Measurements from ENCODE around the gene VENTX.

VENTX gene

DNA sequence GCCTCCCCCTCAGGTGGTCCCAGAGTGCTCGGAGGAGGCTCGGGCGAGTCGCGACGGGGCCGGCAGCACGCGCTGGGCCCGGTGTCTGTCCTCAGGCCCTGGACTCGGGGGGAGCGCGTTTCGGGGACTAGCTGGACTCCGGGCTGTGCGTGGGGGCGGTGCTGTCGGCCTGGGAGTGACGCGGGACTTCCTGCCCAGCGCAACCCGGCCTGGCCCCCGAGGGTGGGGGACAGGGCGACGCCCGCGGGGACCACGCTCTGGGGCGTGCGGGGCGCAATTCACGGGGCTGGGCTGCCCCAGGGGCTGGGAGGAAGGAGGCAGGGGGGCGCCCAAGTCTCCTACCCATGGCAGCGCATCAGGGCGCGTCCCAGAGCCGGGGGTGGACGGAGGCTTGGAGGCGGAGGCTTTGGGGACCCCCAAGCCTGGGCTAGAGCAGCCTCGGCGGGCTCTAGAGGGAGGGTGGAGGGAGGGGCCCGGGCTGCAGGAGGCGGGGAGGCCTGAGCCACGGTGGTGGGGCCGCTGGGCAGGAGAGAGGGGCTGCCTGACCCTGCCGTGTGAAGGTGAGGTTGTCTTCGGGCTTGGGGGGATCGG lies 2.3 kb upstream of the VENTX start:
- DNase-seq (ENCODE audit: low spot score) = no peak

DNA sequence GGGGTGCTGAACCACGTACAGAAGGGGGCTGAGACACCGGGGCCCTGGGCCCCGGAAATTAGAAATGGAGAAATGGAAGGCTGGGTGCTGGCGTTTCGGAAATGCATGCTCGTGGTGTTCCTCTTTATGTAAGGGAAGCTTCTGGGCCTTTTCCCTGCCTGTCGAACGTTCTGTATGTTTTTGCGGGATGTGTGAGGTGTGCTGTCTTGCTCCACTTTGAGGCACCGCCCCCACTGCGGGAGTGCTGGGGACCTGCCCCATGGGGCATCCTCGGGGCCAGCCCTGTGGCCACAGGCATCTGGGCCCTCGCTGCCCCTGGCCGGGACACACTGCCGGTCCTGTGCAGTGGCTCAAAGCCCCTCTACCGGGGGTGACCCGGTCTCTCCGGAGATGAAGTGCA lies 1.7 kb upstream of the VENTX start:
- DNase-seq (ENCODE audit: low spot score) = no peak

DNA sequence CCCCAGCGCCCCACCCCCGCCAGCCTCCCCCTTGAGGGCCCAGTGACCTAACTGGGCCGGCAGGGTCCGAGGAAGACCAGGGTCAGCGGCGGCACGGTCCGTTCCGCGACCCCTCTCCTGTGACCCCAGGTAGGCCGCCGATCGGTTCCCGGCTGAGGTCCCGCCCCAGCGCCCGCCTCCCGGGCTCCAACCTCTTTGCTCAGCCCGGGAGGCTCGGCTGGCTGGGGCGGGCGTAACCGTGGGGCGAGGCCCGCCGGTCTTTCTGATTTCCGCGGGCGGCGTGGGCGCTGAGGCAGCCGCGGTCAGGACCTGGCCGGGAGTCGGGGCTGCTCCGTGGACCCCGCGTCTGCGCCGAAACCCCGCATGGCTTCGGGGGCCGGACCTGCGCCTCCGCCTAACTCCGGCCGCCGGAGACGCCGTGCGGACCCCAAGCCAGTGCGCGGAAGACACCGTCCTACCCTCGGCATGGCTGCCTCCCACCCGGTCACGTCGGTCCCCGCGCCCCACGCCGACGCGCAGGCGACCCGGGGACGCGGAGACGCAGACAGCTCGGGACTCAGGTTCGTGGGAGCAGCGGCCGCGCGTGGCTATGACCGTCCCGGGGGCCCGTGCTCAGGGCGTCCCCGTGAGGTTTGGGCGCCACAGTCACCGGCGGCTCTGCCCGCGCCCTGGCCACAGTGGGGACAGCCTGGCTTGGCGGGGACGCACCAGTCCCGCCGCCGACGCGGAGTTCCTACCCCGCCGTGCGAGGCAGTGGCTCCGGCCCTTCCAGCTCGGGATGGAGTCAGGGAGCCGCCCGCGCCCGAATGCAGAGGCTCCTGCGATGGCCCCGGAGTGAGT lies 1.0 kb upstream of the VENTX start:
- no peak for DNase-seq (ENCODE audit: low spot score)

DNA sequence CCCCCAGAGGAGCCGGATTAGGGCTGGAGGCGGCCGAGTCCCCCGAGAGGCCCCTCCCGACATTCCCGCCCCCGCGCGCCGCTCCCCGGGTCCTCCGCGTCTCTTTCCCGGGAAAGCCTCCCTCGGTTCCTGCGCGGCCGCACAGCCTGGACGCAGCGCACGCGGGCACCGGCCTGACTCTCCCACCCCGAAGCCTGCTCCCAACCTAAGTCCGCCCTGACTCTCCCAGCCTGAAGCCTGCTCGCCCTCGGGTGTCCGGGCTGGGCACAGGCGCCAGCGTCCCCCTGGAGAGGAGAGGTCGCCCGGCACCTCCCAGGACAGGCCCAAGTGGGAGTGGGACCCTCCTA lies 441 bp upstream of the VENTX start:
- no peak for DNase-seq (ENCODE audit: low spot score)

DNA sequence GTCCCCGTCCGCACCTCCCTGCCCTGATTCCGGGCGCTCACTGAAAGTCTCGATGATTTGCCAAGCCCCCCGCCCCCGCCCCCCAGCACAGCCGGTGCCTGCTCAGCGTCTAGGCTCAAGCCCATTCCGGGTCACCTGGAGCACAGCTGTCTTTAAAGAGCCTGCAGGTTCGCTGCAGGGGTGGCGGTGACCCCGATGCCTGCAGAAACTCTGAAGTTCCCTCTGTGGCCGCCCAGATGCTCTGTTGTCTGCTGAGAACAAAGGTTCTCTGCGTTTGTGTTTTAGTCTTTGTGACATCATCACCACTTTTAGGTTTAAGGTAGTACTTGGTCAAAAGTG lies 780 bp downstream of the VENTX start:
- no peak for DNase-seq (ENCODE audit: low spot score)

DNA sequence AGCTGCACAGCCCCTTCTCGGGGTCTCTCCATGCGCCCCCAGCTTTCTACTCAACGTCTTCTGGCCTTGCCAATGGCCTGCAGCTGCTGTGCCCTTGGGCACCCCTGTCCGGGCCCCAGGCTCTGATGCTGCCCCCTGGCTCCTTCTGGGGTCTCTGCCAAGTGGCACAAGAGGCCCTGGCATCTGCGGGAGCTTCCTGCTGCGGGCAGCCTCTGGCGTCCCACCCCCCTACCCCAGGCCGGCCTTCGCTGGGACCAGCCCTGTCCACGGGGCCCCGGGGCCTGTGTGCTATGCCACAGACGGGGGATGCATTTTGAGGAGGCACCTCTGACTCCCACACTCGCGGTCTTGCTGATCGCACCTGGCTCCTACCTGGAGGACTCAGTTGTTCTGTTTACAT lies 2.3 kb downstream of the VENTX start:
- no peak for DNase-seq (ENCODE audit: low spot score)

DNA sequence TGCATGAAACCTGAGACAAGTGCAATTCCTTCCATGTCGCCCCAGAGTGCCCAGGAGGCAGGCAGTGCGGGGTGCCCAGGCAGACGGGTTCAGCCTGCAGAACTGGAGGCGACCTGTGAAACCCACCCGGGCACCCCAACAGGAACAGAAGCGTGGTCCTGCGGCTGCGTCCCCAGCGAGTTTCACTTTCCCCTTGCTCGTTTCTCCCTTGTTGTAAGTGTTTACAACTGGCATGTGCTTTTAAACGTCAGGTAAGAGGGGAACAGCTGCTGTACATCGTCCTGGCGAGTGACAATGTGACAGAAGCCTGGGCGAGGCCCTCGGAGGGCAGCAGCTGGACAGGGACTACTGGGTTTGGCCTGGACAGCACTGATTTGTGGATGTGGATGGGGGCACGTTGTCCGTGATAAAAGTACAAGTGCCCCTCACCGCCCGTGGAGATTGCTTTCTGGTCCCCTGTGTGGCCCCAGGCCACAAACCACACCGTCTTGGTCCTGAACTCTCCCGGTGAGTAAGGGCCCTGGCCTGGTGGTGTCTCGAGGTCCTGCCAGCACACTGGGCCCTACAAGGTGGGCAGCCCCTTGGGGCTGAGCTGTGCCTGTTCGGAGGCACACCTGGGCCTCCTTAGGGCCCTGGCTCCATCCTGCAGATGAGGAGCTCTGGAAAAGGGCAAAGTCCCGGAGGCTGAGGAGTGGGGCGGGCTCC lies 4.0 kb downstream of the VENTX start:
- DNase-seq (ENCODE audit: low spot score) = no peak

DNA sequence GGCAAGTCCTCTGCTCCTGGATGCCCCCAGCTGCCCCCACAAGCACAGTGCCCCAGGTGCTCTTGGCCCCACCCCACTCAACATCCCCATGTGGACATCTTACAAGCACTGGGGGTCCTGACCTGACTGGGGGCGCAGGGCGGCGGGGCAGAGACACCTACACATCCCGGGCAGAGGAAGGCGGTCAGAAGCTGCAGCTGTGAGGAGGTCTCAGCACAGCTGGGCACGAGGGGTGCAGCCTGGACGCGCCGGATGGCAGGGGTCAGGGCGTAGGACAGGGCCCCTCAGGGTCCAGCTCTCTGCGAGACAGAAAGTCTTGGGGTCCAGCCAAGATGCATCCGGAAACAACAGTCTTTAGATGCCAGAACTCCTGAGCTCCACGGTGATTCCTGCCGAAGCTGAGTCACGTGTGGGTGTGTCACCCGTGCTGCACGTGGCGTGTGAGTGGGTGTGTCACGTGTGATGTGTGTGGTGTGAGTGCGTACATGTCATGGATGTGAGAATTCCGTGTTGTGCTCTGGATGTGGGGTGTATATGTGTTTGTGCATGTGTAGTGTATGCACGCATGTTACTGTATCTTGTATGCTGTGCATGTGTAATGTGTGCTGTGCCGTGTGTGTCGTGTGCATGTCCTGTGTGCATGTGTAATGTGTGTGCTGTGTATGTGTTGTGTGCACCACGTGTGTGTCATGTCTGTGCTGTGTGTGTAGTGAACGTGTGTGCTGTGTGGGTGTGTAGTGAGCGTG lies 5.1 kb downstream of the VENTX start:
- no peak for DNase-seq (ENCODE audit: low spot score)

DNA sequence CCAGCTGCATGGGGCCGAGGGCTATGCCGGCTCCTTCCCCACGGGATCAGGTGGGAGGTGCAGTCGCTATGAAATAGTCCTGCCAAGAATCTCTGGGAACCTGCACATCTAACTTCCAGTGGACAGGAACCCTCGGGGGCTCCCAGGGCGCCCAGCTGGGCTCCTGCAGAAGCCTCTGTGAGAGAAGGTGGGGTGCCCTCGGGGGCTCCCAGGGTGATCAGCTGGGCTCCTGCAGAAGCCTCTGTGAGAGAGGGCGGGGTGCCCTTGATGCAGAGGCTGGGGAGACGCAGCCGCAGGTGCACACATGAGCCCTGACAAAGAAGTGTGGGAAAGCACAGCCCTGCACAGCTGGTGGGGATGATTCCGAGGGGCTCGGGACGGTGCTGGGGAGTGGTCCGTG lies 5.9 kb downstream of the VENTX start:
- DNase-seq (ENCODE audit: low spot score) = no peak

DNA sequence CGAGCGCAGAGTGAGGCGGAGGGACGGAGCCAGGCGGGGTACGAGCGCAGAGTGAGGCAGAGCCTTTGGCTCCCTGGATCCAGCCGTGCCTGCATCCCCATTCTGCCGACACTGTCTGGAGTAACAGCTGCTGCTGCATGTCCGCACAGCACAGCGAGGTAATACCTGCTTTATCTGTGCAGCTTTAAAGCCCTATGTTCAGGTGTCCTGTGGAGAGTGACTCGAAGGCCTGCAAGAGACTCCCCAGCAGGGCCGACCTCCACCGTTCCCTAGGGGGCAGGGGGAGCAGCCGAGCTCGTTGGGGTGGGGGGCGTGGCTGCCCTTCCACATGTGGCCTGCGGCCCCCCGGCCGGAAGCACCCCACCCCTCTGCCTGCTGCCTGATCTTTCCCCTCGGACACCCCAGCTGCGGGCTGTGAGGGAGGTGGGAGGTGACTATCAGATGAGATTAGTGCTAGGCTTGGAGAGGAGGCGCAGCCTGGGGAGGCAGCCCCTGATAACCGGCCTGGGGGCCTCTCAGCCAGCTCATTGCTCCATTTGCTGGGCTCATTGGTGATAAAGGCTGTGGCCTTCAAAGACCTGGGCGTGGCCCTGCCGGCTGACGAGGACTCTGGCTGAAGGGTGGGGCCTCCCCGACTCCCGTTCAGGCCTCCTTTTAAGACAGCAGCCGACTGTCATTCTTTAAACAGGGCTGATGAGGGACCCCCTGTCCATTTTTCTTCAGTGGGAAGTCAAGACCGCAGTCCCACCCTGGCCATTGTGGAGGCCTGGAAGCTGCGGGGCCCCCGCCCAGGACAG lies 8.0 kb downstream of the VENTX start:
- DNase-seq (ENCODE audit: low spot score) = no peak

DNA sequence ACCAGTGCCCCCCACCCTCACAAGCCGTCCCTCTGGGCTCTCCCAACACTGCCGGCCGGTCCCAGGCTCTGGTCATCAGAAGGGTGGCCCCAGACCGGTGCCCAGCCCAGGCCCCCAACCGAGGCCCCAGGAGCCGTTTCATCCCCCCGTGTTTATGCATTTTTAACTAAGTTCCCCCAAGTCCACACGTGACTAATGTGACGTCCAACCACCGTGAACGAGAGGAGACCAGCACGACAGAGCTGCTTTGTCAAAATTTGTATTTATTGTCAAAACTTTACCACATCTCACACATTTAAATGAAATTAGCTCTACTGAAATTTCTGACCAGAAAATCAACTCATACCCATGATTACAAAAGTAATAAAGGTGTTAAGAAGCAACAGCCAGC lies 8.6 kb downstream of the VENTX start:
- no peak for DNase-seq (ENCODE audit: low spot score)

DNA sequence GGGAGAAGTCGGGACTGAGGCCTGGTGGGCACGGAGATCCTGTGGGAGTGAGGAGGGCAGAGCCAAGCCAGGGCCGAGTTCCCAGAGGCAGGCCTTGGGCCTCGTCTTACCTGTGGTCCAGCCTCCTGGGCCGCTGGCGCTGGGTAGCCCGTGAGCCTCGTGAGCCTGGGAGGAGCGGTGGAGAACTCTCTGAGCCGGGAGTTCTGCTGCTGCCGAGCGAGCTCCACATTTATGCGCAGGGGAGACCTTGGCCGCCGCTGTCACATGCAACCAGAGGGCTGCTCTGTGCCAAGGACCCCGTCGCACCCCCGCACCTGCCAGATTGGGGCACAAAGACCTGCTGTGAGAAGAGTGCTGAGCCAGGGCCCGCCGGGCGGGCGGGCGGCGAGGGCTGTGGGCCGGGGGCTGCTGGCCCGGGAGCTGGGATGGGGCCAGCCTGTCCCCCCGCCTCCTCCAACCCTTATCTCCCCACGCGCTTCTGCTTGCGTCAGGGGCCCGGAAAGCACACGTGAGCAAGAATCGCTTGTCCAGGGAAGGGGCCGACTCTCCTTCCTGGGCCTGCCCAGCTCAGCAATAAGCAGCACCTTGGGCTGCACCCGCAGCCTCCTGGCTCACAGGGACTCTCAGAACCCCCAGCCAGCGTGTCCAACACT lies 10.2 kb downstream of the VENTX start:
- no peak for DNase-seq (ENCODE audit: low spot score)

DNA sequence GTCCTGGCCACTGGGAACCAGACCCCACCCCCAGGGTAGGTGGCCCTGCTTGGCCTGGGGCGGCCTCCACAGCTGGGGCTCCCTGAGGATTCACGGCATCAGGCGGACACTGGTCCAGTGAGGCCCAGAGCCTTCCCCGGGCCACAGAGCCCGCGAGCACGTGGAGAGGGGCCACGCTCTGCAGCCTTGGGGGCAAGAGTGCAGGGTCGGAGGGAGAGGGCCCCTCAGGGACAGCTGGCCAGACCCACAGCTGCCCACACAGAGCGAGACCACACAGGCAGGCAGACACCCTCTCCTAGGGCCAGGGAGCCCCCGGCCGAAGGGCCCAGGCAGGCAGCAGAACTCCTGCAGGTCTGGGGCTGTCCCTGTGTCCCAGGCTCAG lies 10.7 kb downstream of the VENTX start:
- no peak for DNase-seq (ENCODE audit: low spot score)

DNA sequence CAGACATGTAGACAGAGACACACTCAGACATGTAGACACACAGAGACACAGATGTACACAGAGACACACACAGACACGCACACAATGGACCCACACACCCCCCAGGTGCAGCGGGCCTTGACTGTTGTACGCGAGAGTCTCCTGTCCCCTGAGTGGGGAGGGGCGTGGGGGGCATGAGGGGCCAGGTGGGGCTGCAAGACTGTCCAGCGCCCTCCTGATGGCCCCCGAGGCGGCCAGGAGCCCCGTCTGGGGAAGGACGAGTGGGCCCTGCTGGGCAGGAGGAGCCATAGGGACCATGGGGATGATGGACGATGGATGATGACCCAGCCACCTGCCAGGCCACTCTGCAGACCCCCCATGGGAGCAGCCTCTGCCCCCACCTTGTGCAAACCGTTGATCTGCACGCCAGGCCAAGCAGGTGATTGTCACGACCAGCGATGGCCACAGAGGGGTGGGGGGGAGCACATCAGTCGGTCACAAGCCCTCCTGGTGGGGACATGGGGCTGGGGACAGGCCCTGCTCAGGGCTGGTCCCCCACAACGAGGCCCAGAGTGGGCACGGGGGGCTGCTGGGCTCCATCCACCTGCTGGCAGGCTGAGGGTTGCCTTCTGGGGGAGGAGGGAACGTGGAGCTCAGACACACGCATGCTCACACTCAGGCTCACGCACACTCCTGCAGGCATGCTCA lies 11.6 kb downstream of the VENTX start:
- DNase-seq (ENCODE audit: low spot score) = no peak

DNA sequence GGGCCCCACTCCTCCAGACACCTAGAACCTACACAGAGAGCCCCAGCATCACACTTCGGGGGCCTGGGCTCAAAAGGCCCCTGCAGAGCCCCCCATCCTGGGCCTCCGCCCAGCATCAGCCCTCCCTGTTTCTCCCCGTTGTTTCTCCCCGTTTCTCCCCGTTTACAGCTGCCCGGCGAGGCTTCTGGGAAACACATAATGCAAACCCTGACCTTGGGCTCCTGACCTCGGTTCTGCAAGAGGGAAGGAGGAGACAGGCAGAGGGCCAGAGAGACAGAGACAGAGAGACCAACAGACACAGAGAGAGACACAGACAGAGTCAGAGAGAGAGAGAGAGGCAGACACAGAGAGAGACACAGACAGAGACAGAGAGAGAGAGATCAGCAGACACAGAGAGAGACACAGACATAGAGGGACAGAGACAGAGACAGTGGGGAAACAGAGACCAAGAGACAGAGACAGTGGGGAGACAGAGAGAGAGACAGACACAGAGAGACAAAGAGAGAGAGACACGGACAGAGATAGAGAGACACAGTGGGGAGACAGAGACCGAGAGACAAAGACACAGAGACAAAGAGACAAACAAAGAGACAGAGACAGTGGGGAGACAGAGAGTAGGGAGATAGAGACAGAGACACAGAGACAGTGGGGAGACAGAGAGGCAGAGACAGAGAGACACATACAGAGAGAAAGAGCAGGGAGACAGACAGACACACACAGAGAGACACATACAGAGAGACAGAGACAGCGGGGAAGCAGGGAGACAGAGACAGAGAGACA lies 12.5 kb downstream of the VENTX start:
- DNase-seq (ENCODE audit: low spot score) = no peak

DNA sequence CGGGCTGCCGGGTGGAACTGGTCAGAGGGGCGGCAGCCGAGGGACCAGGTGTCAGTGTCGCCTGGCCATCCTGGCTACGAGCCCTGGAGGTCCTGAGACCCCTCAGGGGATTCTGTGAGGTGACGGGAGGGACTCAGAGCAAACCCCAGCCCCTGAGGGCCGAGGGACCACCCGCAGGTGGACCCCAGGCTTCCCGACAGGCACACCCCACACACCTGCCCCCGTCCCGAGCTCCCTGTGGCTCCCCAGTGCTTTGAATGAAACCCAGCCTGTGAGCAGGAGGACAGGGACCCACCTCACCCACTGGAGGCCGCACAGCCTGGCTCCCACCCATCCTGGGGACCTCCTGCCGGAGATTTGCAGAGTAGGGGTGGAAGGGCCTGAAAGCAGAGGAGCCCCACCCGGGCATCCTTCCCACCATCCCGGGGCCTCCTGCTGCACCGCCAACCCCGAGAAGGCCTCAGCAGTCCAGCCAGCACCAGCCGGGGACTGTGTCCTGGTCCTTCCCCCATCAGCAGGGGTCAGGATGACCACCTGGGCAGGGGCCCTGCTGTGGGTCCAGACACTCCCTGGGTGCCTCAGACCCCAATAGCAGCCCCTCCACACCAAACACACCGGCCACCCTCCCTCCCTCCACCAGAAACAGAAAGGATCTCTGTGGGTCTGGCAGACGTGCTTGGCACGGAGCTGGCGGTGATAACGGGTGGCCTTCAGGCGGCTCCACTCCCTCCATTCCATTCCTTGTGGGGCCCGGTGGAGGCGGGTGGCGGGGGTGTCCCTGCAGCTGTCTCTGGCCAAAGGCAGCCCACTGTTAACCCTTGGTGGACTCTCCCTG lies 13.9 kb downstream of the VENTX start:
- no peak for DNase-seq (ENCODE audit: low spot score)

DNA sequence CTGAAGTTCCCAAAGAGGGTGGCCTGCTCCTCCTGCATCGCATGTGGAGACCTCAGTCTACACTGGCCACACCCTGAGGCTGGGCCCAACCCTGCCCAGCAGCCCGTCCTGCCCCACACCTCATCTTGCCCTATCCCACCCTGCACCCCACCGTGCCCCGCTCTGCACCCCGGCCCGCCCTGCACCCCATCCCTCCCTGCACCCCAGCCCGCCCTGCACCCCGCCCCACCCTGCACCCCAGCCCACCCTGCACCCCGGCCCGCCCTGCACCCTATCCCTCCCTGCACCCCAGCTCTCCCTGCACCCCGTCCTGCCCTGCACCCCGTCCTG lies 14.5 kb downstream of the VENTX start:
- no peak for DNase-seq (ENCODE audit: low spot score)

DNA sequence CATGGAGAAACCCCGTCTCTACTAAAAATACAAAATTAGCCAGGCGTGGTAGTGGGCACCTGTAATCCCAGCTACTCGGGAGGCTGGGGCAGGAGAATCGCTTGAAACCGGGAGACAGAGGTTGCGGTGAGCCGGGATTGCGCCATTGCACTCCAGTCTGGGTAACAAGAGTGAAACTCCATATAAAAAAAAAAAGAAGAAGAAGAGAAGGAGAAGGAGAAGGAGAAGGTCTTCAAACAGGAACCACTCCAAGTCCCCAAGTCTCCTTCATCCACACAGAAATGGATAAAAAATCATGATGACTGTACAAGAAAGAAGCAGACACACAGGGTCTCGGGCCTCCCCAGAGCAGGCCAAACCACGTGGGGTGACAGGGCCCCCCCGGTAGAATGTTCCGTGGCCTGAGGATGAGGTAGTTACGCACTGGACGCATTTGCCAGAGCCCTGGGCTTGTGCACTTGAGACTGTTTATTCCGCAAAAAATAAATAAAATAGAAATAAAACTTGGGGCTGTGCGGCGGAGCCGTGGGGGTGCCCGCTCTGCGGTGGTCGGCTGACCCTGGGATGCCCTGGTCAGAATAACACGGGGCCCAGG lies 15.8 kb downstream of the VENTX start:
- DNase-seq (ENCODE audit: low spot score) = no peak

All from D341Med (cell line).